Measurements from ENCODE around the gene PTPRG.

- TF ChIP-seq, protein P1, sequence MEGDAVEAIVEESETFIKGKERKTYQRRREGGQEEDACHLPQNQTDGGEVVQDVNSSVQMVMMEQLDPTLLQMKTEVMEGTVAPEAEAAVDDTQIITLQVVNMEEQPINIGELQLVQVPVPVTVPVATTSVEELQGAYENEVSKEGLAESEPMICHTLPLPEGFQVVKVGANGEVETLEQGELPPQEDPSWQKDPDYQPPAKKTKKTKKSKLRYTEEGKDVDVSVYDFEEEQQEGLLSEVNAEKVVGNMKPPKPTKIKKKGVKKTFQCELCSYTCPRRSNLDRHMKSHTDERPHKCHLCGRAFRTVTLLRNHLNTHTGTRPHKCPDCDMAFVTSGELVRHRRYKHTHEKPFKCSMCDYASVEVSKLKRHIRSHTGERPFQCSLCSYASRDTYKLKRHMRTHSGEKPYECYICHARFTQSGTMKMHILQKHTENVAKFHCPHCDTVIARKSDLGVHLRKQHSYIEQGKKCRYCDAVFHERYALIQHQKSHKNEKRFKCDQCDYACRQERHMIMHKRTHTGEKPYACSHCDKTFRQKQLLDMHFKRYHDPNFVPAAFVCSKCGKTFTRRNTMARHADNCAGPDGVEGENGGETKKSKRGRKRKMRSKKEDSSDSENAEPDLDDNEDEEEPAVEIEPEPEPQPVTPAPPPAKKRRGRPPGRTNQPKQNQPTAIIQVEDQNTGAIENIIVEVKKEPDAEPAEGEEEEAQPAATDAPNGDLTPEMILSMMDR (conservative IDR thresholded peaks at IDR 0.05; ENCODE audit: low read depth, low read length): peak; percentile 72
- TF ChIP-seq EZH2 (IDR thresholded peaks at IDR 0.05; ENCODE audit: low read length, unreplicated experiment): no peak
Observed at GRCh38 chr3:62201438-62202035, 640.2 kb downstream of the PTPRG start.

All from PC-3 (cell line).